HepG2 (cell line): ENCODE measurements around the gene SEC11A. TPM values are rescaled to one million over a fixed set of nuclear protein-coding genes. Genes with fewer than 3 reads are reported as not detected.
A peak's percentile ranks its signal among the peaks of the same experiment; 100 is the strongest.

Source experiments
- DR1 ChIP-seq: sonication (generic); formaldehyde crosslinking; IDR thresholded peaks from 2 replicates; pipeline ENCODE4 v1.8.0; 2021; ENCODE audit warnings: mild to moderate bottlenecking, missing genetic modification reagents, inconsistent platforms
- MTF2 ChIP-seq: sonication (generic); formaldehyde crosslinking; IDR thresholded peaks from 2 replicates; pipeline ENCODE4 v1.5.0; 2020; ENCODE audit warnings: missing genetic modification reagents, borderline replicate concordance
- RFXAP ChIP-seq: sonication (generic); formaldehyde crosslinking; IDR thresholded peaks from 2 replicates; pipeline ENCODE4 v1.4.0; 2020; ENCODE audit warnings: missing genetic modification reagents, borderline replicate concordance
- SETDB1 ChIP-seq: sonication (generic); formaldehyde crosslinking; IDR thresholded peaks from 2 replicates; pipeline ENCODE4 v1.5.1; 2020; ENCODE audit warnings: missing genetic modification reagents, mild to moderate bottlenecking, borderline replicate concordance
- ZNF260 ChIP-seq: sonication (generic); formaldehyde crosslinking; IDR thresholded peaks from 2 replicates; pipeline ENCODE4 v1.4.0; 2020; ENCODE audit warnings: missing genetic modification reagents, low read depth, mild to moderate bottlenecking, borderline replicate concordance
- ZNF670 ChIP-seq: sonication (generic); formaldehyde crosslinking; IDR thresholded peaks from 2 replicates; pipeline ENCODE4 v1.8.0; 2022; ENCODE audit warnings: mild to moderate bottlenecking, missing genetic modification reagents, borderline replicate concordance
- polyA plus RNA-seq, 8 experiments: library from polyadenylated mRNA; depleted of rRNA in 3 of 8; stranded (reverse) in 7 of 8; unstranded in 1 of 8; fragments of >200 nt; fragmentation: Illumina TruSeq in 4 of 8; extraction: Trizol in 4 of 8; gene quantifications; 2 replicates each; pipeline versions ENCODE4 v1.2.1 to v1.2.3, GENCODE V29; 2011 to 2016; ENCODE audit warnings: low read depth in 4 of 8, missing spikeins in 1 of 8, mixed read lengths in 1 of 8; ENCODE audit not compliant: insufficient read depth in 1 of 8
- total RNA-seq, 5 experiments: library from RNA; depleted of rRNA; stranded (reverse); fragments of >200 nt; fragmentation: Illumina TruSeq; extraction: Trizol; gene quantifications; 2 replicates each; pipeline ENCODE4 v1.2.3, GENCODE V29; 2016; ENCODE audit warnings: low read depth in 1 of 5
- TF ChIP-seq, protein P1 (sequence below): sonication (generic); formaldehyde crosslinking; IDR thresholded peaks from 2 replicates; pipeline ENCODE4 v1.5.1; 2020; ENCODE audit warnings: missing genetic modification reagents, mild to moderate bottlenecking, borderline replicate concordance
- TF ChIP-seq, protein P2 (sequence below): sonication (generic); formaldehyde crosslinking; IDR thresholded peaks from 2 replicates; pipeline ENCODE4 v1.5.0; 2020; ENCODE audit warnings: missing genetic modification reagents
- TF ChIP-seq, protein P3 (sequence below): sonication (generic); formaldehyde crosslinking; IDR thresholded peaks from 2 replicates; pipeline ENCODE4 v1.4.0; 2020; ENCODE audit warnings: mild to moderate bottlenecking, missing genetic modification reagents
- TF ChIP-seq, protein P4 (sequence below): sonication (generic); formaldehyde crosslinking; IDR thresholded peaks from 2 replicates; pipeline ENCODE4 v1.4.0; 2020; ENCODE audit warnings: mild to moderate bottlenecking, missing genetic modification reagents
- TF ChIP-seq, protein P5 (sequence below): sonication (generic); formaldehyde crosslinking; IDR thresholded peaks from 2 replicates; pipeline ENCODE4 v1.5.1; 2020; ENCODE audit warnings: mild to moderate bottlenecking, missing genetic modification reagents, moderate library complexity
- TF ChIP-seq, protein P6 (sequence below): sonication (generic); formaldehyde crosslinking; IDR thresholded peaks from 2 replicates; pipeline ENCODE4 v1.8.0; 2022; ENCODE audit warnings: mild to moderate bottlenecking, missing genetic modification reagents

The SEC11A gene
- total and polyA plus RNA-seq, 2 of the 13 experiments (the other 11 are each of a cell fraction or from before 2014, with no cell fraction given), result 141 to 230 TPM

DNA sequence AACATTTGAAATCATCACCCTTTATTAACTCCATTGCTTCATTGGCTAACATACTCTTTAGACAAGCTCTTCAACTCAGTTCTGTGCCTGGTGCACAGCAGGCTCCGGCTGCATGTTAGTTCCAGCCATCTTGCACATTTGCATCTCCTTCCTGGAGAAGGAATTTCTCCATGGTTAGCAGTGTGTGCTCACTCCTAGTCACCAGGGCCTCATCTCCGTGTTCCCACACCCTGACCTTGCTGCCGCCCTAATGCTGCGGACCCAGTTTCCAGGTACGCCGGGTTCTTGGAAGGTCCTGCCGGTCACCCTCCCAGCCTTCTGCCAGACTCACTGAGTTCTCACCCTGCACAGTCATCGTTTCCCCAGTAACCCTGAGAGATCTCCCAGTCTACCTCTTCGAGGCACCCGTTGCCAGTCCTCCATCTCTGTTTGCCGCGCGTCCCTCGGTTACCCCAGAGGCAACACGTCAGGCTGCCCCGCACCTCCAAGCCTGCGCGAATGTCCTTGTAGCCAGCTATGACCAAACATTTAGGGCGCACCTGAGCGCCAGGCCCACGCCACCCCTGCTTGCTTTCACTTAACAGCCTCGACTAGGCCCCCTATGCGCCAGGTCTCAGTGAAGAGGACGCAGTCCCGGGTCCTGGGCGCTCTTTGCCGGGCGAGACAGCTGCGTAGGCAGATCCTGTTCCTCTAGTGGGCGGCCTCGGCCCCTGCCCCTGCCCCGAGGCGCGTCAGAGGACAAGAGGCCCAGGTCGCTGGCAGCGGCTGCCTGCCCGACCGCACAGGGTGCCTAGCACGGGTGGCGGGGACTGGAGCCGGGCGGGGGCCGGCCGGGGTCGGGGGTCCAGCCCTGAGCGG, 31.7 kb upstream of the SEC11A start (continued):
- TF ChIP-seq, protein P1, sequence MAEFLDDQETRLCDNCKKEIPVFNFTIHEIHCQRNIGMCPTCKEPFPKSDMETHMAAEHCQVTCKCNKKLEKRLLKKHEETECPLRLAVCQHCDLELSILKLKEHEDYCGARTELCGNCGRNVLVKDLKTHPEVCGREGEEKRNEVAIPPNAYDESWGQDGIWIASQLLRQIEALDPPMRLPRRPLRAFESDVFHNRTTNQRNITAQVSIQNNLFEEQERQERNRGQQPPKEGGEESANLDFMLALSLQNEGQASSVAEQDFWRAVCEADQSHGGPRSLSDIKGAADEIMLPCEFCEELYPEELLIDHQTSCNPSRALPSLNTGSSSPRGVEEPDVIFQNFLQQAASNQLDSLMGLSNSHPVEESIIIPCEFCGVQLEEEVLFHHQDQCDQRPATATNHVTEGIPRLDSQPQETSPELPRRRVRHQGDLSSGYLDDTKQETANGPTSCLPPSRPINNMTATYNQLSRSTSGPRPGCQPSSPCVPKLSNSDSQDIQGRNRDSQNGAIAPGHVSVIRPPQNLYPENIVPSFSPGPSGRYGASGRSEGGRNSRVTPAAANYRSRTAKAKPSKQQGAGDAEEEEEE, result no peak
- TF ChIP-seq, protein P2, sequence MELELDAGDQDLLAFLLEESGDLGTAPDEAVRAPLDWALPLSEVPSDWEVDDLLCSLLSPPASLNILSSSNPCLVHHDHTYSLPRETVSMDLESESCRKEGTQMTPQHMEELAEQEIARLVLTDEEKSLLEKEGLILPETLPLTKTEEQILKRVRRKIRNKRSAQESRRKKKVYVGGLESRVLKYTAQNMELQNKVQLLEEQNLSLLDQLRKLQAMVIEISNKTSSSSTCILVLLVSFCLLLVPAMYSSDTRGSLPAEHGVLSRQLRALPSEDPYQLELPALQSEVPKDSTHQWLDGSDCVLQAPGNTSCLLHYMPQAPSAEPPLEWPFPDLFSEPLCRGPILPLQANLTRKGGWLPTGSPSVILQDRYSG (CRISPR knock-in tag), result no peak
- TF ChIP-seq, protein P3, sequence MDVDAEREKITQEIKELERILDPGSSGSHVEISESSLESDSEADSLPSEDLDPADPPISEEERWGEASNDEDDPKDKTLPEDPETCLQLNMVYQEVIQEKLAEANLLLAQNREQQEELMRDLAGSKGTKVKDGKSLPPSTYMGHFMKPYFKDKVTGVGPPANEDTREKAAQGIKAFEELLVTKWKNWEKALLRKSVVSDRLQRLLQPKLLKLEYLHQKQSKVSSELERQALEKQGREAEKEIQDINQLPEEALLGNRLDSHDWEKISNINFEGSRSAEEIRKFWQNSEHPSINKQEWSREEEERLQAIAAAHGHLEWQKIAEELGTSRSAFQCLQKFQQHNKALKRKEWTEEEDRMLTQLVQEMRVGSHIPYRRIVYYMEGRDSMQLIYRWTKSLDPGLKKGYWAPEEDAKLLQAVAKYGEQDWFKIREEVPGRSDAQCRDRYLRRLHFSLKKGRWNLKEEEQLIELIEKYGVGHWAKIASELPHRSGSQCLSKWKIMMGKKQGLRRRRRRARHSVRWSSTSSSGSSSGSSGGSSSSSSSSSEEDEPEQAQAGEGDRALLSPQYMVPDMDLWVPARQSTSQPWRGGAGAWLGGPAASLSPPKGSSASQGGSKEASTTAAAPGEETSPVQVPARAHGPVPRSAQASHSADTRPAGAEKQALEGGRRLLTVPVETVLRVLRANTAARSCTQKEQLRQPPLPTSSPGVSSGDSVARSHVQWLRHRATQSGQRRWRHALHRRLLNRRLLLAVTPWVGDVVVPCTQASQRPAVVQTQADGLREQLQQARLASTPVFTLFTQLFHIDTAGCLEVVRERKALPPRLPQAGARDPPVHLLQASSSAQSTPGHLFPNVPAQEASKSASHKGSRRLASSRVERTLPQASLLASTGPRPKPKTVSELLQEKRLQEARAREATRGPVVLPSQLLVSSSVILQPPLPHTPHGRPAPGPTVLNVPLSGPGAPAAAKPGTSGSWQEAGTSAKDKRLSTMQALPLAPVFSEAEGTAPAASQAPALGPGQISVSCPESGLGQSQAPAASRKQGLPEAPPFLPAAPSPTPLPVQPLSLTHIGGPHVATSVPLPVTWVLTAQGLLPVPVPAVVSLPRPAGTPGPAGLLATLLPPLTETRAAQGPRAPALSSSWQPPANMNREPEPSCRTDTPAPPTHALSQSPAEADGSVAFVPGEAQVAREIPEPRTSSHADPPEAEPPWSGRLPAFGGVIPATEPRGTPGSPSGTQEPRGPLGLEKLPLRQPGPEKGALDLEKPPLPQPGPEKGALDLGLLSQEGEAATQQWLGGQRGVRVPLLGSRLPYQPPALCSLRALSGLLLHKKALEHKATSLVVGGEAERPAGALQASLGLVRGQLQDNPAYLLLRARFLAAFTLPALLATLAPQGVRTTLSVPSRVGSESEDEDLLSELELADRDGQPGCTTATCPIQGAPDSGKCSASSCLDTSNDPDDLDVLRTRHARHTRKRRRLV (CRISPR knock-in tag), result 0 out of 2 replicates have a peak, but pooled peaks have one; percentile 55
- TF ChIP-seq ZNF260 (CRISPR knock-in tag), result no peak
- TF ChIP-seq SETDB1, result no peak
- no peak for TF ChIP-seq ZNF670
- TF ChIP-seq DR1 (CRISPR knock-in tag), result peak; percentile 30; the same call in 1 of the 2 replicates
- no peak for TF ChIP-seq MTF2
- TF ChIP-seq, protein P4, sequence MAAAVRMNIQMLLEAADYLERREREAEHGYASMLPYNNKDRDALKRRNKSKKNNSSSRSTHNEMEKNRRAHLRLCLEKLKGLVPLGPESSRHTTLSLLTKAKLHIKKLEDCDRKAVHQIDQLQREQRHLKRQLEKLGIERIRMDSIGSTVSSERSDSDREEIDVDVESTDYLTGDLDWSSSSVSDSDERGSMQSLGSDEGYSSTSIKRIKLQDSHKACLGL (CRISPR knock-in tag), result peak; percentile 53; the same call in 1 of the 2 replicates
- TF ChIP-seq, protein P5, sequence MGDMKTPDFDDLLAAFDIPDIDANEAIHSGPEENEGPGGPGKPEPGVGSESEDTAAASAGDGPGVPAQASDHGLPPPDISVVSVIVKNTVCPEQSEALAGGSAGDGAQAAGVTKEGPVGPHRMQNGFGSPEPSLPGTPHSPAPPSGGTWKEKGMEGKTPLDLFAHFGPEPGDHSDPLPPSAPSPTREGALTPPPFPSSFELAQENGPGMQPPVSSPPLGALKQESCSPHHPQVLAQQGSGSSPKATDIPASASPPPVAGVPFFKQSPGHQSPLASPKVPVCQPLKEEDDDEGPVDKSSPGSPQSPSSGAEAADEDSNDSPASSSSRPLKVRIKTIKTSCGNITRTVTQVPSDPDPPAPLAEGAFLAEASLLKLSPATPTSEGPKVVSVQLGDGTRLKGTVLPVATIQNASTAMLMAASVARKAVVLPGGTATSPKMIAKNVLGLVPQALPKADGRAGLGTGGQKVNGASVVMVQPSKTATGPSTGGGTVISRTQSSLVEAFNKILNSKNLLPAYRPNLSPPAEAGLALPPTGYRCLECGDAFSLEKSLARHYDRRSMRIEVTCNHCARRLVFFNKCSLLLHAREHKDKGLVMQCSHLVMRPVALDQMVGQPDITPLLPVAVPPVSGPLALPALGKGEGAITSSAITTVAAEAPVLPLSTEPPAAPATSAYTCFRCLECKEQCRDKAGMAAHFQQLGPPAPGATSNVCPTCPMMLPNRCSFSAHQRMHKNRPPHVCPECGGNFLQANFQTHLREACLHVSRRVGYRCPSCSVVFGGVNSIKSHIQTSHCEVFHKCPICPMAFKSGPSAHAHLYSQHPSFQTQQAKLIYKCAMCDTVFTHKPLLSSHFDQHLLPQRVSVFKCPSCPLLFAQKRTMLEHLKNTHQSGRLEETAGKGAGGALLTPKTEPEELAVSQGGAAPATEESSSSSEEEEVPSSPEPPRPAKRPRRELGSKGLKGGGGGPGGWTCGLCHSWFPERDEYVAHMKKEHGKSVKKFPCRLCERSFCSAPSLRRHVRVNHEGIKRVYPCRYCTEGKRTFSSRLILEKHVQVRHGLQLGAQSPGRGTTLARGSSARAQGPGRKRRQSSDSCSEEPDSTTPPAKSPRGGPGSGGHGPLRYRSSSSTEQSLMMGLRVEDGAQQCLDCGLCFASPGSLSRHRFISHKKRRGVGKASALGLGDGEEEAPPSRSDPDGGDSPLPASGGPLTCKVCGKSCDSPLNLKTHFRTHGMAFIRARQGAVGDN (CRISPR knock-in tag), result peak; percentile 92
- TF ChIP-seq, protein P6, sequence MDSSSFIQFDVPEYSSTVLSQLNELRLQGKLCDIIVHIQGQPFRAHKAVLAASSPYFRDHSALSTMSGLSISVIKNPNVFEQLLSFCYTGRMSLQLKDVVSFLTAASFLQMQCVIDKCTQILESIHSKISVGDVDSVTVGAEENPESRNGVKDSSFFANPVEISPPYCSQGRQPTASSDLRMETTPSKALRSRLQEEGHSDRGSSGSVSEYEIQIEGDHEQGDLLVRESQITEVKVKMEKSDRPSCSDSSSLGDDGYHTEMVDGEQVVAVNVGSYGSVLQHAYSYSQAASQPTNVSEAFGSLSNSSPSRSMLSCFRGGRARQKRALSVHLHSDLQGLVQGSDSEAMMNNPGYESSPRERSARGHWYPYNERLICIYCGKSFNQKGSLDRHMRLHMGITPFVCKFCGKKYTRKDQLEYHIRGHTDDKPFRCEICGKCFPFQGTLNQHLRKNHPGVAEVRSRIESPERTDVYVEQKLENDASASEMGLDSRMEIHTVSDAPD, result 0 out of 2 replicates have a peak, but pooled peaks have one; percentile 54
- no peak for TF ChIP-seq RFXAP (CRISPR knock-in tag)
